GM21529 (cell line): ENCODE measurements around the gene SDHAF2.
"Not testable (repeated sequence)": the region's sequence is repeated elsewhere in the genome, so short reads cannot be mapped to it uniquely, and the experiment has no call there.

Source experiments
- ATAC-seq: cut with Tn5 transposase; IDR thresholded peaks from one replicate; pipeline ENCODE4 v1.9.1; 2021; ENCODE audit not compliant: unreplicated experiment

SDHAF2 gene

GRCh38 chr11:61422226-61422625 is 7.7 kb upstream of the SDHAF2 start:
- ATAC-seq, result no peak

- ATAC-seq, result no peak
Observed at GRCh38 chr11:61425367-61426131, 4.4 kb upstream of the SDHAF2 start.

- ATAC-seq, result peak; percentile 53
Observed at GRCh38 chr11:61429346-61429690, 606 bp upstream of the SDHAF2 start.

GRCh38 chr11:61430839-61431238 is 915 bp downstream of the SDHAF2 start:
- not testable (repeated sequence) for ATAC-seq

- ATAC-seq, result no peak
Observed at GRCh38 chr11:61437496-61437895, 7.6 kb downstream of the SDHAF2 start.

- no peak for ATAC-seq
Observed at GRCh38 chr11:61439615-61440014, 9.7 kb downstream of the SDHAF2 start.

- ATAC-seq, result no peak
Observed at GRCh38 chr11:61442616-61443015, 12.7 kb downstream of the SDHAF2 start.

- no peak for ATAC-seq
Observed at GRCh38 chr11:61445516-61445915, 15.6 kb downstream of the SDHAF2 start.

- ATAC-seq, result peak; percentile 90
Observed at GRCh38 chr11:61446211-61446651, 16.3 kb downstream of the SDHAF2 start.

GRCh38 chr11:61447601-61448551 is 18.0 kb downstream of the SDHAF2 start:
- ATAC-seq, result no peak

- ATAC-seq, result no peak
Observed at GRCh38 chr11:61448552-61448927, 18.6 kb downstream of the SDHAF2 start.

- no peak for ATAC-seq
Observed at GRCh38 chr11:61452825-61453224, 22.9 kb downstream of the SDHAF2 start.

GRCh38 chr11:61453695-61454094 is 23.8 kb downstream of the SDHAF2 start:
- no peak for ATAC-seq

- no peak for ATAC-seq
Observed at GRCh38 chr11:61454520-61454919, 24.6 kb downstream of the SDHAF2 start.

- no peak for ATAC-seq
Observed at GRCh38 chr11:61460474-61460881, 30.6 kb downstream of the SDHAF2 start.

- no peak for ATAC-seq
Observed at GRCh38 chr11:61460986-61461385, 31.1 kb downstream of the SDHAF2 start.

- ATAC-seq, result not testable (repeated sequence)
Observed at GRCh38 chr11:61467602-61468001, 37.7 kb downstream of the SDHAF2 start.

- ATAC-seq, result no peak
Observed at GRCh38 chr11:61468002-61468401, 38.1 kb downstream of the SDHAF2 start.

GRCh38 chr11:61472282-61472681 is 42.4 kb downstream of the SDHAF2 start:
- ATAC-seq, result no peak

- no peak for ATAC-seq
Observed at GRCh38 chr11:61472868-61473267, 42.9 kb downstream of the SDHAF2 start.

GRCh38 chr11:61473370-61474012 is 43.6 kb downstream of the SDHAF2 start:
- ATAC-seq, result no peak
